HT1080 (cell line): ENCODE data around the gene ALOXE3. TPM values are rescaled to one million over a fixed set of nuclear protein-coding genes. Genes with fewer than 3 reads are reported as not detected.
"Not testable (repeated sequence)": the region's sequence is repeated elsewhere in the genome, so short reads cannot be mapped to it uniquely, and the experiment has no call there.

Experiments
- DNase-seq: peaks from one replicate; pipeline ENCODE4 v3.0.0-alpha.2; 2015; ENCODE audit warnings: low read depth
- total RNA-seq: library from RNA; depleted of rRNA; stranded (reverse); fragments of >200 nt; shearing (Covaris generic); gene quantifications from 2 replicates; pipeline ENCODE4 v1.2.3, GENCODE V29; 2014

Gene ALOXE3
- total RNA-seq, 1 experiment from 2014 or later: 1.0 TPM

- DNase-seq: no peak
Observed at GRCh38 chr17:8100763-8101162, 17.6 kb downstream of the ALOXE3 start.

- no peak for DNase-seq
Observed at GRCh38 chr17:8100111-8100510, 18.2 kb downstream of the ALOXE3 start.

GRCh38 chr17:8096541-8096940 is 21.8 kb downstream of the ALOXE3 start:
- DNase-seq: no peak

- no peak for DNase-seq
Observed at GRCh38 chr17:8095361-8095760, 23.0 kb downstream of the ALOXE3 start.

- no peak for DNase-seq
Observed at GRCh38 chr17:8091033-8091687, 27.2 kb downstream of the ALOXE3 start.

GRCh38 chr17:8089728-8090127 is 28.6 kb downstream of the ALOXE3 start:
- DNase-seq: no peak

- DNase-seq: no peak
Observed at GRCh38 chr17:8087952-8088230, 30.4 kb downstream of the ALOXE3 start.

- no peak for DNase-seq
Observed at GRCh38 chr17:8087075-8087951, 31.0 kb downstream of the ALOXE3 start, which contains the start of gene ALOX12B. Gene ALOX12B (minus strand): TSS chr17:8087716. CDS start chr17:8087442, 274 bp downstream.

GRCh38 chr17:8084250-8084649 is 34.1 kb downstream of the ALOXE3 start:
- DNase-seq: no peak

GRCh38 chr17:8082292-8082691 is 36.0 kb downstream of the ALOXE3 start:
- DNase-seq: no peak

- no peak for DNase-seq
Observed at GRCh38 chr17:8081876-8082275, 36.4 kb downstream of the ALOXE3 start.

- no peak for DNase-seq
Observed at GRCh38 chr17:8080799-8081219, 37.5 kb downstream of the ALOXE3 start.

GRCh38 chr17:8080208-8080798 is 38.0 kb downstream of the ALOXE3 start:
- DNase-seq: no peak

- DNase-seq: peak; percentile 71
Observed at GRCh38 chr17:8079291-8080207, 38.8 kb downstream of the ALOXE3 start.

GRCh38 chr17:8077939-8078338 is 40.4 kb downstream of the ALOXE3 start:
- not testable (repeated sequence) for DNase-seq

- no peak for DNase-seq
Observed at GRCh38 chr17:8076502-8077266, 41.6 kb downstream of the ALOXE3 start.

- no peak for DNase-seq
Observed at GRCh38 chr17:8075574-8076342, 42.6 kb downstream of the ALOXE3 start.

- no peak for DNase-seq
Observed at GRCh38 chr17:8075081-8075480, 43.2 kb downstream of the ALOXE3 start.

GRCh38 chr17:8074554-8074953 is 43.8 kb downstream of the ALOXE3 start:
- DNase-seq: no peak
